Kidney (tissue), 14 donors: ENCODE data around the gene PDGFRB. TPM values are rescaled to one million over a fixed set of nuclear protein-coding genes. Genes with fewer than 3 reads are reported as not detected.

Experiments
- DNase-seq, 5 donors: peaks; one replicate each; pipeline ENCODE4 v3.0.0-alpha.2; 2013 to 2020
- FAIRE-seq: peaks from 2 replicates; lab custom pipeline; 2012; peaks lifted over from hg19 to GRCh38; lab: Jason Lieb, UNC
- H3K27ac ChIP-seq, 2 donors: one replicate each; pipeline ENCODE4 v1.7.0; 2013; ENCODE audit warnings: low read depth in 2 of 2, low read length in 2 of 2, inconsistent platforms in 1 of 2
- H3K27me3 ChIP-seq: one replicate; pipeline ENCODE4 v1.7.1; 2013; ENCODE audit warnings: low read length, inconsistent platforms; ENCODE audit not compliant: control insufficient read depth, insufficient read depth
- H3K36me3 ChIP-seq, 3 donors: one replicate each; pipeline versions ENCODE4 v1.7.0 to v1.7.1; 2013; ENCODE audit warnings: low read length in 3 of 3, control low read depth in 1 of 3, inconsistent platforms in 1 of 3; ENCODE audit not compliant: insufficient read depth in 3 of 3, control insufficient read depth in 2 of 3
- H3K4me1 ChIP-seq, 3 donors: one replicate each; pipeline versions ENCODE4 v1.7.0 to v1.7.1; 2013; ENCODE audit warnings: low read length in 3 of 3, inconsistent platforms in 1 of 3, low read depth in 1 of 3; ENCODE audit not compliant: control insufficient read depth in 2 of 3, insufficient read depth in 2 of 3
- H3K4me3 ChIP-seq, 3 donors: one replicate each; pipeline versions ENCODE4 v1.7.0 to v1.8.1; 2013; ENCODE audit warnings: low read length in 3 of 3, control low read depth in 1 of 3, inconsistent platforms in 1 of 3
- H3K9ac ChIP-seq, 3 donors: one replicate each; pipeline versions ENCODE4 v1.7.0 to v1.7.1; 2013; ENCODE audit warnings: low read length in 3 of 3, control low read depth in 1 of 3, inconsistent platforms in 1 of 3
- H3K9me3 ChIP-seq, 3 donors: one replicate each; pipeline versions ENCODE4 v1.7.0 to v1.7.1; 2013; ENCODE audit warnings: low read length in 3 of 3, control low read depth in 1 of 3, inconsistent platforms in 1 of 3; ENCODE audit not compliant: control insufficient read depth in 2 of 3, insufficient read depth in 1 of 3
- intact Hi-C: fragments of 100-400 bp; cut with DNase I; formaldehyde crosslinking; loops from one replicate; pipeline ENCODE4 v1.11.1; 2022
- polyA plus RNA-seq: library from polyadenylated mRNA; stranded (reverse); fragments of 350-450 nt; fragmentation: Illumina TruSeq; extraction: RNeasy Lipid Tissue Mini Kit (QIAGEN cat#74804); gene quantifications from one replicate; pipeline ENCODE4 v1.2.3, GENCODE V29; 2014; ENCODE audit warnings: low read depth, low replicate concordance; ENCODE audit not compliant: insufficient read depth
- total RNA-seq: library from RNA; stranded (reverse); fragmentation: NEBNext Ultra II Directional; extraction: Animal tissue kit (Norgen Biotek cat#: 25700); gene quantifications from one replicate; pipeline ENCODE4 v1.2.1, GENCODE V29; 2021
- TF ChIP-seq, protein P1 (sequence below): IDR thresholded peaks from 3 replicates; pipeline ENCODE4 v1.5.1; 2012; ENCODE audit warnings: mild to moderate bottlenecking, moderate library complexity, borderline replicate concordance; ENCODE audit not compliant: insufficient read depth; ENCODE audit errors: extremely low read depth
- donor health status: control.
- donor health status: control.
- donor health status: control.
- donor health status: control.
- donor health status: control.
- donor health status: DM: yes; HTN: yes; CAD: no.
- donor health status: Normal renal cell carcinoma (clear cell type).

Gene PDGFRB
- total and polyA plus RNA-seq, 2 donors from 2014 or later: 50.4 to 104 TPM

DNA sequence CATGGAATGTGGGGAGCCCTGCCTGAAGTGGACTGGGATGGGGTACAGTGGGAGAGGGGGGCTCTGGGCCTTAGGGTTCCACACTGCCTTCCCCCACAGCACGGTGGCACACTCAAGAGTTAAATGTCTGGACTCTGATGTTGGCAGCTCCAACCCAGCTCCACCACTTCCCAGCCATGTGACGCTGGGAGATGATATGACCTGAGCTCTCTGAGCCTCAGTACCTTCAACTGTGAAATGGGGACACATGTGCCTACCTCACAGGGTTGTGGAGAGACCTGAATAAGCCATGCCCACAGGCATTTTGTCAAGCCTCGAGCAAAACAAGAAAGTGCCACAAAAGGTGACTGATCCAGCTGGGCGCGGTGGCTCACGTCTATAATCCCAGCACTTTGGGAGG is 3.4 kb upstream of the PDGFRB start:
- DNase-seq (no peak), FAIRE-seq (no peak)
- no peak overlapping the region for H3K4me3 ChIP-seq
- H3K27me3 ChIP-seq: no peaks in the 10 kb centered on the region
- TF ChIP-seq, protein P1, sequence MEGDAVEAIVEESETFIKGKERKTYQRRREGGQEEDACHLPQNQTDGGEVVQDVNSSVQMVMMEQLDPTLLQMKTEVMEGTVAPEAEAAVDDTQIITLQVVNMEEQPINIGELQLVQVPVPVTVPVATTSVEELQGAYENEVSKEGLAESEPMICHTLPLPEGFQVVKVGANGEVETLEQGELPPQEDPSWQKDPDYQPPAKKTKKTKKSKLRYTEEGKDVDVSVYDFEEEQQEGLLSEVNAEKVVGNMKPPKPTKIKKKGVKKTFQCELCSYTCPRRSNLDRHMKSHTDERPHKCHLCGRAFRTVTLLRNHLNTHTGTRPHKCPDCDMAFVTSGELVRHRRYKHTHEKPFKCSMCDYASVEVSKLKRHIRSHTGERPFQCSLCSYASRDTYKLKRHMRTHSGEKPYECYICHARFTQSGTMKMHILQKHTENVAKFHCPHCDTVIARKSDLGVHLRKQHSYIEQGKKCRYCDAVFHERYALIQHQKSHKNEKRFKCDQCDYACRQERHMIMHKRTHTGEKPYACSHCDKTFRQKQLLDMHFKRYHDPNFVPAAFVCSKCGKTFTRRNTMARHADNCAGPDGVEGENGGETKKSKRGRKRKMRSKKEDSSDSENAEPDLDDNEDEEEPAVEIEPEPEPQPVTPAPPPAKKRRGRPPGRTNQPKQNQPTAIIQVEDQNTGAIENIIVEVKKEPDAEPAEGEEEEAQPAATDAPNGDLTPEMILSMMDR: no peak
- no peak overlapping the region for H3K9ac ChIP-seq
- H3K4me1 ChIP-seq: peaks cover 4 to 14% (median 11%) of the 10 kb centered on the region in 3 donors
- intact Hi-C loops: no loop called here
- peak overlapping the region; percentile 58 to 81 for H3K27ac ChIP-seq
- no peaks in the 10 kb centered on the region for H3K9me3 ChIP-seq
- no peaks in the 10 kb centered on the region for H3K36me3 ChIP-seq

DNA sequence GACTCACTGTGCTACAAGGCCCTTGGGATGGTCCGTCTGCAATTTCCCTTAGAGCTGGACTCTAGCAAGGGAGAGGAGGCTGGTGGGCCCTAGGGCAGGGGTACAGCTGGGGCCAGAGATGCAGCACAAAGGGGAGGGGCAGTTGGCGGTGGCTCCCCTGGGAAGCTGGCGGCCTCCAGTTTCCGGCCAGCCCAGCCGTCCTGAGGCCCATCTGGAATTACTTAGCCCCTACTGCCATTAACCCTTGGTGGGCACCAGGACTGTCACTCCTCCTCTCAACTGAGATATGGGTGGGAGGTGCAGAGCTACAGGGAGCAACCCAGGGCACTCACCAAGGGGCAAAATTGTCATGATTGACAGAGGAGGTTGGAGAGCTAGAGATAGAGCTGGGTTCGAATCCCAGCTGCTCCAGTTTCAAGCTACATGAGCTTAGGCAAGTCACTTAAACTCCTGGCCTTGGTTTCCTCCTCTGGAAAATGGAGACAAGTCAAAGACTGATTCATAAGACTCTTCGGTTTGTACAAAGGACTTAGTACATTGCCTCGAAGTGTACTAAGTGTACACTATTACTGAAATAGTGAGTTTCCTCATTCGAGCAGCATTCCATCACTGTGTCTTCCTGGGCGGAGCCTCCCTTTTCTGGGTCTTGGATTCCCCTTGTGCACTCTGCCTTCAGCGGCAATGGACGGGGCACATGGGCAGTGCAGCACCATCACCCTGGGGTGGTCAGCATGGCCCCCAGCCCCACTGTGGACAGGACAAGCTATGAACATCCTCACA is 2.7 kb upstream of the PDGFRB start:
- Histone ChIP-seq H3K4me1 (peaks cover 5 to 11% (median 10%) of the 10 kb centered on the region in 3 donors), H3K4me3 (no peak overlapping the region), H3K9ac (no peak overlapping the region), H3K27ac (peak overlapping the region; percentile 58 to 81), H3K27me3 (no peaks in the 10 kb centered on the region), H3K9me3 (no peaks in the 10 kb centered on the region), H3K36me3 (no peaks in the 10 kb centered on the region)
- DNase-seq (no peak), FAIRE-seq (no peak)
- intact Hi-C loops: no loop called here
- TF ChIP-seq, protein P1: no peak

DNA sequence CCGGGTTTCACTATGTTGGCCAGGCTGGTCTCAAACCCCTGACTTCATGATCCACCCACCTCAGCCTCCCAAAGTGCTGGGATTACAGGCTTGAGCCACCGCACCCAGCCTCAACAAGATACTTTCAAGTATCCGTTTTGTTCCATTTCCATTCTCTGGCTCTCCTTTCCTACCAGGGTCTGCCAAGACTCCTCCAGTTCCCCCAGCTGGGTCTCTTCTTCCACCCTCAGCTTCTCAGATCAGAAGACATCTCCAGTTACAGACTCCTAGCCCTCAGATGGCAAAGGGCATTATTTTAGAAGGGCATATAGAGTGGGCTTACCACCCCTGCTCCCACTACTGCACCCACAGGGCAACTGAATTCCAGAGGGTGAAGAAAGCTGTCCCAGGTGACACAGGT is 1.5 kb upstream of the PDGFRB start:
- Histone ChIP-seq H3K9ac (no peak overlapping the region), H3K36me3 (no peaks in the 10 kb centered on the region), H3K4me1 (peaks cover 5 to 13% (median 11%) of the 10 kb centered on the region in 3 donors), H3K9me3 (no peaks in the 10 kb centered on the region), H3K4me3 (no peak overlapping the region), H3K27ac (peak overlapping the region in 1 of 2 donors; percentile 81), H3K27me3 (no peaks in the 10 kb centered on the region)
- FAIRE-seq (no peak), DNase-seq (no peak)
- intact Hi-C loops: no loop called here
- TF ChIP-seq, protein P1: no peak
